ENCODE data around the gene LIMS4.
"Not testable (repeated sequence)": the region's sequence is repeated elsewhere in the genome, so short reads cannot be mapped to it uniquely, and the experiment has no call there.

Gene LIMS4

GRCh38 chr2:110449127-110449947 lies 23.3 kb downstream of the LIMS4 start:
- DNase-seq = not testable (repeated sequence)

DNA sequence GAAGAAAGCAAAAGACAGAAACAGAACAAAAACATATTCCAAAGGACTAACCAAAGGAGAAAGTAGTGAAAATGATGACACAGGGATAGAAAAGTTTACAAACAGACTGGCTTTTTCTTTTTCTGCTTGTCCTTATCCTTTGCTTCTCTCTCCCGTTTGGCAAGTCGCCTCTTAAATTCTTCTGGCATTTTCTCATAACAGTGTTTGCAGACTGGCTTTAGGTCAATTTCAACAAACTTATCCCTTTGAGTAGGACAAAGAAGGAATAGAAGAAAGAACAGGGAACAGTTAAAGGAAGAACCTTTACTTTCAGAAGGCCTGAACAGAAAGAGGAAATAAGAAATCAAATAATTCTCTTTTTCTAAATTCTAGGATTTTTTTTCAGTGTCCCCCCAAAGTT lies 26.0 kb downstream of the LIMS4 start:
- DNase-seq = not testable (repeated sequence)

GRCh38 chr2:110443305-110444005 lies 29.2 kb downstream of the LIMS4 start:
- not testable (repeated sequence) for DNase-seq

DNA sequence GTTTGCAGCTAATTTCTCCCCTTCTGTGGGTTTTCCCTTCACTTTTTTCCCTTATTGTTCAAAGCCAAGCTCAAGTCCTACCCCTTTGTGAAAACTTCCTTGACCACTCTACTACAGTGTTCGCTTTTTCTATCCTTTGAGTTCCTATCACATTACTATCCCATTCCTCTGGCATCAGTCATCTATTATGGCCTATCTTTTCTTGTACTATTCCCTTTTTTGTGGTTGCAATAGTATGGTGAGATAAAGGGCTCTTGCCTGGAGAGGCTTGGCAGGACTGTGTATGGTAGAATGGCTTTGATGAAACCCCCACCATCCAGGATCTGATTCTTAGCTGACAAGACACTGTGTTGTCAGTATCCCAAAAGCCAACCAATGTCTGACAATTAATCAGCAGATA lies 30.7 kb downstream of the LIMS4 start:
- not testable (repeated sequence) for DNase-seq

DNA sequence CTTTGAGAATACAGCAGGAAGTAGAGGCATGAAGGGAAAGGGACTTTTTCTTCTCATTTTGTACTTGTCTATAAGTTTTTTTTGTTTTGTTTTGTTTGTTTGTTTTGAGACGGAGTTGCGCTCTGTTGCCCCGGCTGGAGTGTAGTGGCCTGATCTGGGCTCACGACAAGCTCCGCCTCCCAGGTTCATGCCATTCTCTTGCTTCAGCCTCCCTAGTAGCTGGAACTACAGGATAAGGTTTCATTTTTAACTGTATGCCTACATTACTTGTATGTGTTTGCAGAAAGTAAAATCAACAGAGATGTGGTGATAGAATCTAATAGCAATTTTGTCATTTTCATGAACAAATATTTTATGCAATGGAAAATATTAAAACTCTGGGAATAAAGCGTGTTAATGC lies 38.1 kb downstream of the LIMS4 start:
- not testable (repeated sequence) for DNase-seq

DNA sequence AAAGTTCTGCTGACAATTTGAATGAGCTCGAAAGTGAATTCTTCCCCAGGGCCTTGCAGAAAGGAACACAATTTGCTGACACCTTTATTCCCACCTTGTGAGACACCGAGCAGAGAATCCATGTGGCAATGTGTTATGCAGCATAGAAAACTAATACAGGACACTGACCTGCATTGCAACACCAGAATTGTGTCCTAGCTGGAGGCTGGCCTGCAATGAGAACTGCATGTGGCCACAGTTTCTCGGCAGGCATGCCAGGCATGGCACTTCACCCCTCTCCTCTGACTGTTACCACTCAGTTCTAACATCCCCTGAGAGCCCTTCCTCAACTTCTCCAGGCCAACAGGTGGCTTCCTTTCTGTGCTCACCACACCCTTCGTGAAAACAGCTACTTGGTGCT lies 46.9 kb downstream of the LIMS4 start:
- DNase-seq = not testable (repeated sequence)

DNA sequence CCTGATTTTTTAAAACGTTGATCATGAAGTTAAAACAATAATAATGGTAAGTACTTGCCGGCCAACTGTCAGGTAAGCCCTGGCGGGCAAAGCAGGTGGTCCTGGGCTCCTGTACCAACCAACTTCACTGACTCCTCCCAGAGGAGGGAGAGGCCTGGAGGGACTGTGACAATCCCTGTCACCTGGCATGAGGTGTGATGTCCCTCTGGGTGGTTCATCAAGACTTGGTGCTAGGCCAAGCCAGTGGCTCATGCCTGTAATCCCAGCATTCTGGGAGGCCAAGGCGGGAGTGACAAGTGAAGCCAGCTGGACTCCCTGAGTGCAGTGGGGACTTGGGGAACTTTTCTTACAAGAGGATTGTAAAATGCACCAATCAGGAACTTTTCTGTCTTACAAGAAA lies 48.2 kb downstream of the LIMS4 start:
- DNase-seq = not testable (repeated sequence)

- not testable (repeated sequence) for DNase-seq
Observed at GRCh38 chr2:110423574-110423962, 49.0 kb downstream of the LIMS4 start.

DNA sequence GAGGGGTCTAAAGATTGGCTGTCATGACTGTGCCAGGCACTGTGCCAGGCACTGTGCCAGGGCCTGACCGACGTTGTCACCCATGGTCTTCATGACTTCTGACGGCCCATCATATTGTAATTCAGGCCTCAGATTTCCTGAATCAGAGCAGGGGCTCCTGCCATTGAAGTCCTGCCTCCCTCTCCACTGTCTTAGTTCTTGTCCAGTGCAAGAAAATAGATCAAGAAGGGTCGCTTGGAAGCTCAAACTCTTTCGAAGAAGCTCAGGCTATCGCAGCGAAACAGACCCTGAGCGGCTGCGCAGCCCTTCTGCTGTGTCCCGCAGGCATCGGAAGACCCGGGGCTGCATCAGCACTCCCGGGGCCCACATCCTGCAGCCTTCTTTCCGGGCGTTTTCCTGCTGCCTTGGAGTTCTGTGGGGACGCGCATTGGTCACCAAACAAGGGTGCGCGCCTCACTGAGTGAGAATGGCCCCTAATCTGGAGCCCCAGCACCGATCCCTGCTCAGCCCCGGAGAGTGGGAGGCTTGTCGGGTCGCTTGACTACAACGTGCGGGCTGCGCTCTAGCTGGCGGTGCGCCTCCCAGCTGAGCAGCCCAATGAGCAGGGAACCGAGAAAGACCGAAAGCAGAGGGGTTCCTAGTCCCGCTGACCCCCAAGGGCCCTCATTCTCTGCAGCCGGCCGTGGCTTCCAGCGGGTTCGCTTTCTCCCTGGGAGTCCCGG lies 49.6 kb downstream of the LIMS4 start:
- DNase-seq = not testable (repeated sequence)

DNA sequence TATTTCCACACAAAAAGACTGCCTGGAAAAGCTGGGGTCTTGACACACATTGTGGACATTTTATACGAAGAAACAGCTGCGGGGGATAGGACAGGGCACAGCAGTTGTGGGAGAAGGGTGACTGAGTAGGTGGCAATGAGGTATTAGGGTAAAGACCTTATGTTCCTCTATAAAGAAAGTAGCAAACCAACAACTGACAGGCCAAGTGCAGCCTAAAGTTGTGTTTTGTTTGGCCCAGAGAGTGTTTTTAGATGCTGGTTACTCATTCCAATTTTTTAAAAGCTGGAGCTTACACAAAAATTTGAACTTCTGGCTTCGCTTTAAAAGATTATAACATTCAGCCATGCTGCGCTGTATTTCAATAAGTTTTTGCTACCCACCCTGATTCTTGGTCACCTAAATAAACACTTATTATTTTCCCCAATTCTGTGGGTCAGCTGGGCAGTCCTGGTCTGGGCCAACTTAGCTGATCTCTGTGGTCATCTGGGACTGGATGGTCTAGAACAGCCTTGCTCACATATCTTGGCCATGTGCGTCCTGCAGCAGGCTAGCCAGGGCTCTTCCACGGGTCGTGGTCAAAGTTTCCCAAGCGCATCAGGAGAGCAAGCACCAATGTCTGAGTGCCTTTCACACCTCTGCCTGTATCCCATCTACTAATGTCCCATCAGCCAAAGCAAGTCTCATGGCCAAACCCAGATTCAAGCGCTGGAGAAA lies 51.8 kb downstream of the LIMS4 start:
- DNase-seq = not testable (repeated sequence)

- DNase-seq = not testable (repeated sequence)
Observed at GRCh38 chr2:110407142-110407541, 65.5 kb downstream of the LIMS4 start.

- DNase-seq = not testable (repeated sequence)
Observed at GRCh38 chr2:110404988-110405387, 67.6 kb downstream of the LIMS4 start.

DNA sequence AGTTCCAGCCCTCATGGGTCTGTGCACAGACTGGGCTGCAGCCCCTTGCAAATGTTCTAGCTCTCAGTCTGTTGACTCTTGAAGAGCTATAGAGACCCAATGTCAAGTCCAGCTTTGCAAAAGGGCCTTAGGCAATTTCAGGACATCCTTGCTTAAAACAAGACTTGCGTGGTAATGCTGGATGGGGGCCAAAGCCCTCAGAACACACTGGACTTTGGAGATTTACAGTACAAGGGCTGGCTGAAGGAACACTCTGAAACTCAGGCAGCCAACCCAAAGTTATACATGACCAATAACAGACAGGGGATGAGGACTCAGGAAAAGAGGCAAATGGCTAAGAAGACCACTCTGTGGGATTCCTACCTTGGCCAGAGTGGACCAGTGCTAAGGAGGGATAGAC lies 68.4 kb downstream of the LIMS4 start:
- DNase-seq = not testable (repeated sequence)

GRCh38 chr2:110401001-110401618 lies 71.5 kb downstream of the LIMS4 start:
- not testable (repeated sequence) for DNase-seq

DNA sequence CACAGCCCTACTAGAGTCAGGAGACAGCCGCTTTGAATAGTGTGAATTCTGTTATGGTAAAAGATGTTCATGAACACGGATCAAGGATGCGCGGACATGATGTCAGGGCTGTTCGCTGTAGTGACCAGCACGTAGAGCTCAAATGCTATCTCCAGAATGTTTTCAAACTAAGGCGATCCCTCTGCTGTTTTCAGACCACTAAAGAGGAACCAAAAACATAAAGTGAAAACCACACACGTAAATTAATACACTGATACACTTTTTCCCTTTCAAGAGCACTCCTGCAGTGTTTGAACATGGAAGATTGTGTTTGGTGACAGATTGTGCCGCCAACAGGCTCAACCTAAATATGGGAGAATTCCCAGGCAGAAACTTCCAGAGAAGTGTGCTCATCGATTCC lies 73.2 kb downstream of the LIMS4 start:
- not testable (repeated sequence) for DNase-seq

DNA sequence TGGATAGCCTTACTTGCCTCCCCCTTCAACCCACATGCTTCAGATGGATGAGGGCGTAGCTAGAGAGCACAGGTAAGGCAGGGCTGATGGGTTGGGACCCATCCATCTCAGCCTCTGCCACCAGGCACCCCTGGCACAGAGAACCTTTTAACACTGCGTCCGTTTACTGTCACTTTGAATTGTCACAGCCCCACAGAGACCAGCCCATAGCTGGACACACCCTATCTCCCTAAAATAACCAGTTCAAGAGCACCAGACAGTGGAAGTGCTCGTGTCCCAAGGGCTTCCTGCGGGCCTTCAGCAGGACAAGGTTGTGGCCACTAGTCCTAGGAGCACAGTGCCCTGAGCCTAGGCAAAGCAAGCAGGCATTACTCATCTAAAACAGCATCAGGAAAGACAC lies 76.6 kb downstream of the LIMS4 start:
- not testable (repeated sequence) for DNase-seq

Measured in NCI-H510A treated with DMSO at 0.1 percent for 48 hours (cell line).